ENCODE measurements around the gene ABCA9. TPM values are rescaled to one million over a fixed set of nuclear protein-coding genes. Genes with fewer than 3 reads are reported as not detected.
A peak's percentile ranks its signal among the peaks of the same experiment; 100 is the strongest.

The ABCA9 gene
- total RNA-seq, 1 donor from 2014 or later = 0.13 TPM

GRCh38 chr17:68972119-68972704 lies 88.5 kb downstream of the ABCA9 start:
- H3K9ac ChIP-seq = no peak overlapping the region
- H3K27me3 ChIP-seq = no peaks in the 10 kb centered on the region
- H3F3A ChIP-seq (ENCODE audit: low read depth) = no peaks in the 10 kb centered on the region
- Mint-ChIP-seq H3K9me3 (no peaks in the 10 kb centered on the region), H3K36me3 (peaks cover 3% of the 10 kb centered on the region), H3K4me3 (no peak overlapping the region), H3K27ac (no peak overlapping the region), H3K27me3 (ENCODE audit: insufficient read depth, low read depth) (no peaks in the 10 kb centered on the region), H3K4me1 (no peaks in the 10 kb centered on the region)
- H3K9me3 ChIP-seq (ENCODE audit: low read depth) = no peaks in the 10 kb centered on the region
- no peak overlapping the region for H2AFZ ChIP-seq (replicated peaks)
- H3K4me2 ChIP-seq = no peak overlapping the region
- no peaks in the 10 kb centered on the region for H3K36me3 ChIP-seq
- no peaks in the 10 kb centered on the region for H3K4me1 ChIP-seq
- DNase-seq (ENCODE audit: low spot score) = peak; percentile 50
- H4K20me1 ChIP-seq (ENCODE audit: low read depth) = no peaks in the 10 kb centered on the region
- TF ChIP-seq EZH2 (IDR thresholded peaks at IDR 0.05) (no peak), CTCF (IDR thresholded peaks at IDR 0.05) (peak; percentile 77)
- no peak overlapping the region for H3K27ac ChIP-seq
- no peaks in the 10 kb centered on the region for H3K79me2 ChIP-seq (ENCODE audit: low read depth)
- no peak overlapping the region for H3K4me3 ChIP-seq

GRCh38 chr17:68969101-68969500 lies 91.6 kb downstream of the ABCA9 start:
- H3K27ac Mint-ChIP-seq = no peak overlapping the region
- no peak overlapping the region for H3K4me3 Mint-ChIP-seq
- no peaks in the 10 kb centered on the region for H3K27me3 ChIP-seq
- H2AFZ ChIP-seq (replicated peaks) = peak overlapping the region; percentile 50
- no peaks in the 10 kb centered on the region for H3K36me3 Mint-ChIP-seq
- H3K4me3 ChIP-seq = no peak overlapping the region
- H4K20me1 ChIP-seq (ENCODE audit: low read depth) = no peaks in the 10 kb centered on the region
- H3K27me3 Mint-ChIP-seq (ENCODE audit: insufficient read depth, low read depth) = no peaks in the 10 kb centered on the region
- H3F3A ChIP-seq (ENCODE audit: low read depth) = no peaks in the 10 kb centered on the region
- H3K36me3 ChIP-seq = no peaks in the 10 kb centered on the region
- H3K9me3 Mint-ChIP-seq = no peaks in the 10 kb centered on the region
- no peak overlapping the region for H3K27ac ChIP-seq
- no peak overlapping the region for H3K9ac ChIP-seq
- no peaks in the 10 kb centered on the region for H3K9me3 ChIP-seq (ENCODE audit: low read depth)
- H3K4me1 Mint-ChIP-seq = no peaks in the 10 kb centered on the region
- no peak for DNase-seq (ENCODE audit: low spot score)
- H3K79me2 ChIP-seq (ENCODE audit: low read depth) = no peaks in the 10 kb centered on the region
- H3K4me1 ChIP-seq = no peaks in the 10 kb centered on the region
- no peak for TF ChIP-seq EZH2phosphoT487 (IDR thresholded peaks at IDR 0.05)
- no peak for TF ChIP-seq CTCF (IDR thresholded peaks at IDR 0.05)
- no peak overlapping the region for H3K4me2 ChIP-seq

- H3K9me3 ChIP-seq (ENCODE audit: low read depth) = no peaks in the 10 kb centered on the region
- Mint-ChIP-seq H3K4me1 (no peaks in the 10 kb centered on the region), H3K27ac (no peak overlapping the region), H3K9me3 (peaks cover 2% of the 10 kb centered on the region), H3K4me3 (no peak overlapping the region), H3K36me3 (no peaks in the 10 kb centered on the region), H3K27me3 (ENCODE audit: insufficient read depth, low read depth) (peaks cover 2% of the 10 kb centered on the region)
- H3K4me3 ChIP-seq = no peak overlapping the region
- TF ChIP-seq EZH2 (IDR thresholded peaks at IDR 0.05) (no peak), CTCF (IDR thresholded peaks at IDR 0.05) (no peak), EZH2phosphoT487 (IDR thresholded peaks at IDR 0.05) (no peak)
- H3K9ac ChIP-seq = no peak overlapping the region
- H3K36me3 ChIP-seq = no peaks in the 10 kb centered on the region
- H2AFZ ChIP-seq (replicated peaks) = no peak overlapping the region
- H3K27ac ChIP-seq = no peak overlapping the region
- H3F3A ChIP-seq (ENCODE audit: low read depth) = no peaks in the 10 kb centered on the region
- no peak for DNase-seq (ENCODE audit: low spot score)
- no peaks in the 10 kb centered on the region for H3K79me2 ChIP-seq (ENCODE audit: low read depth)
- no peak overlapping the region for H3K4me2 ChIP-seq
- no peaks in the 10 kb centered on the region for H4K20me1 ChIP-seq (ENCODE audit: low read depth)
- H3K4me1 ChIP-seq = no peaks in the 10 kb centered on the region
- H3K27me3 ChIP-seq = no peaks in the 10 kb centered on the region
These were observed 96.8 kb downstream of the ABCA9 start for GRCh38 chr17:68963958-68964357.
